ENCODE results near the gene TTLL13.

GRCh38 chr15:90295270-90295648, 45.9 kb downstream of the TTLL13 start:
- no peak for TF ChIP-seq CTCF (IDR thresholded peaks at IDR 0.05)
- TF ChIP-seq POLR2A (IDR thresholded peaks at IDR 0.05) = no peak

Data from adrenal gland (tissue), 5 donors.